RWPE2 (cell line): ENCODE measurements around the gene CTNNA2.

Experiments used
- ATAC-seq: fragments of 200-7000 bp; cut with Tn5 transposase; 3 replicates; pipeline ENCODE4 v1.9.1; 2021; ENCODE audit warnings: low read depth
- DNase-seq: peaks from one replicate; pipeline ENCODE4 v3.0.0-alpha.2; 2020; ENCODE audit warnings: low spot score
- H3K27ac ChIP-seq: fragments of 450-650 bp; 2 replicates; pipeline ENCODE4 v1.5.1; 2017; ENCODE audit warnings: mild to moderate bottlenecking; ENCODE audit not compliant: poor library complexity, severe bottlenecking
- H3K27me3 ChIP-seq: fragments of 250-450 bp; sonication (Bioruptor Pico); 2 replicates; pipeline ENCODE4 v1.5.1; 2021; ENCODE audit warnings: mild to moderate bottlenecking, moderate library complexity; ENCODE audit not compliant: insufficient read depth, poor library complexity, severe bottlenecking
- H3K36me3 ChIP-seq: fragments of 250-450 bp; sonication (Bioruptor Pico); 2 replicates; pipeline ENCODE4 v1.5.1; 2020; ENCODE audit warnings: low read depth, mild to moderate bottlenecking, moderate library complexity
- H3K4me1 ChIP-seq: fragments of 250-450 bp; sonication (Bioruptor Pico); 2 replicates; pipeline ENCODE4 v1.5.1; 2021; ENCODE audit warnings: mild to moderate bottlenecking, moderate library complexity; ENCODE audit not compliant: insufficient read depth, poor library complexity, severe bottlenecking
- H3K4me3 ChIP-seq: fragments of 250-450 bp; sonication (Bioruptor Pico); 2 replicates; pipeline ENCODE4 v1.5.1; 2021; ENCODE audit warnings: mild to moderate bottlenecking, moderate library complexity; ENCODE audit not compliant: severe bottlenecking
- H3K9me3 ChIP-seq: fragments of 250-450 bp; sonication (Bioruptor Pico); 2 replicates; pipeline ENCODE4 v1.5.1; 2021; ENCODE audit warnings: mild to moderate bottlenecking, moderate library complexity; ENCODE audit not compliant: severe bottlenecking
- CTCF ChIP-seq: fragments of 450-650 bp; IDR thresholded peaks from one replicate; pipeline ENCODE4 v1.5.1; 2017; ENCODE audit warnings: mild to moderate bottlenecking, moderate library complexity; ENCODE audit not compliant: poor library complexity, severe bottlenecking

CTNNA2 gene

GRCh38 chr2:80019571-80020460 lies 507.0 kb downstream of the CTNNA2 start:
- Histone ChIP-seq H3K9me3 (no peaks in the 10 kb centered on the region), H3K4me1 (no peaks in the 10 kb centered on the region), H3K36me3 (no peaks in the 10 kb centered on the region), H3K27me3 (no peaks in the 10 kb centered on the region), H3K27ac (no peak overlapping the region), H3K4me3 (no peak overlapping the region)
- DNase-seq (no peak), ATAC-seq (peak; percentile 21; the same call in 1 of the 3 replicates)
- no peak for TF ChIP-seq CTCF

- no peak overlapping the region for H3K4me3 ChIP-seq
- TF ChIP-seq CTCF = no peak
- no peaks in the 10 kb centered on the region for H3K9me3 ChIP-seq
- no peaks in the 10 kb centered on the region for H3K36me3 ChIP-seq
- no peaks in the 10 kb centered on the region for H3K4me1 ChIP-seq
- ATAC-seq (no peak), DNase-seq (no peak)
- H3K27me3 ChIP-seq = no peaks in the 10 kb centered on the region
- H3K27ac ChIP-seq = no peak overlapping the region
Observed at GRCh38 chr2:80022018-80022417, 509.2 kb downstream of the CTNNA2 start.

DNA sequence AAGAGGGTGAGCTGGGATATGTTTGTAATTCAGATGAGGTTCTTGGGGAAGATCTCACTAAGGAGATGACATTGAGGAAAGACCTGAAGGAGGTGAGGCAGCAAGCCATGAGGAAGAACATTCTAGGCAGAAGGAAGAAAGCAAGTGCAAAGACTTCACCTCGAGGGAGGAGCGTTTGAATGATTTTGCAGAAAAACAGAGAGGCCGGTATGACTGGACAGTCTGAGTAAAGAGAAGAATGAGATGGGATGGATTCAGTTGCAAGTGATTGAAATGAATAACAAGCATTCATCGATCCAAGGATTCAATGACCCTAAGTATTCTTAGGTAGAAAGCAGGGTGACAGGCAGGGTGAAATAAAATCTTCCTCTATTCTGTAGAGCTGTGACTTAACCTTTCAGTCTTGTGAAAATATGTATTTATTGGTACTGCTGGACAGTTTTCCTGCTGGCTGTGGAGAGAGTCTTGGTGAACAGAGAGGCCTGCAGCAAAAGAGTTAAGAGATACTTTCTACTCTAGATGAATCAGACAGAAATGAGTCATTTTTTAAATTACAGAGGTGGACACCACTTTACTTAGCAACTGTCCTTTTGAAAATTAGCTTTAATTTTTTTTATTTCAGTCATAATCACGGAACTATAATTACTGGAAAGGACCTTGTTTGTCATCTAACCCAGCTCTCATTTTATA lies 513.3 kb downstream of the CTNNA2 start:
- no peak overlapping the region for H3K27ac ChIP-seq
- ATAC-seq (0 out of 3 replicates have a peak, but pooled peaks have one; percentile 55), DNase-seq (no peak)
- H3K9me3 ChIP-seq = no peaks in the 10 kb centered on the region
- H3K36me3 ChIP-seq = no peaks in the 10 kb centered on the region
- H3K27me3 ChIP-seq = no peaks in the 10 kb centered on the region
- no peaks in the 10 kb centered on the region for H3K4me1 ChIP-seq
- no peak overlapping the region for H3K4me3 ChIP-seq
- no peak for TF ChIP-seq CTCF

DNA sequence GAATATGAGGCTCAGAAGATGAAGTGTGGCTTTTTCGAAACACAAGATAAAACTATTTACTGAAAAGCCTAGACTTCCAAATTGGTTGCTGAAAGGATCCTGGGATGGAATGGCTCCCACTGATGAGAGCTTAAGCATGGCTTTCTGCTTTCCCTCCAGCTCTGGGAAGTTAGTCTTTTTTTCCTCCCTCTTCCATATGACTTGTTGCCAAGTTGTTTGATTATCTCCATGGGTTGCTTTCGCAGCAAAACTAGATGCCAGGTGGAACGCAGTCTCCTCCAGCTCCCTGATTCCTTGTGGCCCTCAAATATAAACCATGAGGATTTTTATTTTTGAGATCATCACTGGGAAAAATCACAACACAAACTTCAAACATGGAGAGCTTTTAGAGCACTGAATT lies 515.2 kb downstream of the CTNNA2 start:
- Histone ChIP-seq H3K27me3 (no peaks in the 10 kb centered on the region), H3K4me1 (no peaks in the 10 kb centered on the region), H3K4me3 (no peak overlapping the region), H3K36me3 (no peaks in the 10 kb centered on the region), H3K27ac (no peak overlapping the region), H3K9me3 (no peaks in the 10 kb centered on the region)
- ATAC-seq = no peak
- TF ChIP-seq CTCF = no peak
- no peak for DNase-seq

GRCh38 chr2:80028584-80028983 lies 515.7 kb downstream of the CTNNA2 start:
- no peaks in the 10 kb centered on the region for H3K36me3 ChIP-seq
- no peaks in the 10 kb centered on the region for H3K27me3 ChIP-seq
- H3K27ac ChIP-seq = no peak overlapping the region
- ATAC-seq (no peak), DNase-seq (no peak)
- H3K9me3 ChIP-seq = no peaks in the 10 kb centered on the region
- H3K4me1 ChIP-seq = no peaks in the 10 kb centered on the region
- no peak for TF ChIP-seq CTCF
- no peak overlapping the region for H3K4me3 ChIP-seq
